AG09309 (cell line): Measurements from ENCODE around the gene ZNF580.

Experiments used
- DNase-seq: peaks from one replicate; pipeline ENCODE4 v3.0.0-alpha.2; 2010; ENCODE audit warnings: low read depth
- H3K4me3 ChIP-seq: 2 replicates; pipeline ENCODE4 v1.5.1; 2011; ENCODE audit warnings: mild to moderate bottlenecking, low read depth, low read length, moderate library complexity; ENCODE audit not compliant: control insufficient read depth
- TF ChIP-seq, protein P1 (sequence below): IDR thresholded peaks from 2 replicates; pipeline ENCODE4 v1.5.1; 2011; ENCODE audit warnings: mild to moderate bottlenecking, low read depth, low read length, inconsistent platforms; ENCODE audit not compliant: insufficient read depth, control insufficient read depth; ENCODE audit errors: missing control alignments

The ZNF580 gene

DNA sequence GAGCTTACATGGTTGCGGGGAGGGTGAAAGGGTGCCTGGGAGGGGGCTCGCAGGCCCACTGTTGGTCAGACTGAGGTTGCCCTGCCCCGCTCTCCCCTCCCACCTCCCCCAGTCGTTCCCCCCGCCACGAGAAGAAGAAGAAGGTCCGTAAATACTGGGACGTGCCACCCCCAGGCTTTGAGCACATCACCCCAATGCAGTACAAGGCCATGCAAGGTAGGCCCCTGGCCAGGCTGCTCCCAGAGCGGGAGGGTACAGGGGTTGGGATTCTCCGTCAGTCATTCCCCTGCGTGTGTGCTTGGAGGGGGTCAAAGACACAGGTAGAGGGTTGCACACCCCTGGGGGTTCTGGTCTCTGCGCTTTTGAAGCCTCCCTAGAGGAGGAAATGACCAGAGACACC is 19.6 kb downstream of the ZNF580 start:
- DNase-seq: no peak
- H3K4me3 ChIP-seq: no peak overlapping the region
- TF ChIP-seq, protein P1, sequence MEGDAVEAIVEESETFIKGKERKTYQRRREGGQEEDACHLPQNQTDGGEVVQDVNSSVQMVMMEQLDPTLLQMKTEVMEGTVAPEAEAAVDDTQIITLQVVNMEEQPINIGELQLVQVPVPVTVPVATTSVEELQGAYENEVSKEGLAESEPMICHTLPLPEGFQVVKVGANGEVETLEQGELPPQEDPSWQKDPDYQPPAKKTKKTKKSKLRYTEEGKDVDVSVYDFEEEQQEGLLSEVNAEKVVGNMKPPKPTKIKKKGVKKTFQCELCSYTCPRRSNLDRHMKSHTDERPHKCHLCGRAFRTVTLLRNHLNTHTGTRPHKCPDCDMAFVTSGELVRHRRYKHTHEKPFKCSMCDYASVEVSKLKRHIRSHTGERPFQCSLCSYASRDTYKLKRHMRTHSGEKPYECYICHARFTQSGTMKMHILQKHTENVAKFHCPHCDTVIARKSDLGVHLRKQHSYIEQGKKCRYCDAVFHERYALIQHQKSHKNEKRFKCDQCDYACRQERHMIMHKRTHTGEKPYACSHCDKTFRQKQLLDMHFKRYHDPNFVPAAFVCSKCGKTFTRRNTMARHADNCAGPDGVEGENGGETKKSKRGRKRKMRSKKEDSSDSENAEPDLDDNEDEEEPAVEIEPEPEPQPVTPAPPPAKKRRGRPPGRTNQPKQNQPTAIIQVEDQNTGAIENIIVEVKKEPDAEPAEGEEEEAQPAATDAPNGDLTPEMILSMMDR: no peak

DNA sequence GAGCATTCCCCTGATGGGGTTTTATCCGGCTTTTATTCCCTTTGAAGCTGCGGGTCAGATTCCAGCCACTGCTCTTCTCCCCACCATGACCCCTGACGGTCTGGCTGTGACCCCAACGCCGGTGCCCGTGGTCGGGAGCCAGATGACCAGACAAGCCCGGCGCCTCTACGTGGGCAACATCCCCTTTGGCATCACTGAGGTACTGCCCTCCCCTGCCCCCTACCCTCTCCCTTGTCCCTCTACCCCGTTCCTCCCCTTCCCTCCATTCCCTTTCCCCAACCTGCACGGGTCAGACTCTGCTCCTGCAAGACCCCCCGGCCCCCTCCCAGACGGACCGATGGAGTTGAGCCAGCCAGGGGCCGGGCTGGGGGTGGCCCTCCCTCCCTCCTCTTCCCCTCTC is 20.2 kb downstream of the ZNF580 start:
- no peak for DNase-seq
- no peak overlapping the region for H3K4me3 ChIP-seq
- TF ChIP-seq, protein P1: no peak

DNA sequence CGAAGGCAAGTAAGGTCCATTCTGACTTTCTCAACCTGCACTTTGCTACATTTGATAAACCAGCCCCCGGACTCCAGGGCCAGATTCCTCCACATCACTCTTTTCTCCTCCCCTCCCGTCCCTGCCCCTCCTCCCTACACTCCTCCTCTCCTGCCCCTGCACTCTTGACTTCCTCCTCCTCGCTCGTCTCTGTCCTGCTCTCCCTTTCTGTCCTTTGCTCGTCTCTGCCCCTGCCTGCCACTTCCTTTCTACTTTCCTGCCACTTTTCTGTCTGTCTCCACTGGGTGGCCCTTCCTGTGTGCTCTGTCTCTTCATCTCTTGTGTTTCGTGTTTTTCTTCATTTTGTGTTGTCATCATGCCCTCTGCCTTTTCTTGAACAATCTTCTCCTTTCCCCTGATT is 21.0 kb downstream of the ZNF580 start:
- DNase-seq: no peak
- H3K4me3 ChIP-seq: no peak overlapping the region
- TF ChIP-seq, protein P1: no peak

DNA sequence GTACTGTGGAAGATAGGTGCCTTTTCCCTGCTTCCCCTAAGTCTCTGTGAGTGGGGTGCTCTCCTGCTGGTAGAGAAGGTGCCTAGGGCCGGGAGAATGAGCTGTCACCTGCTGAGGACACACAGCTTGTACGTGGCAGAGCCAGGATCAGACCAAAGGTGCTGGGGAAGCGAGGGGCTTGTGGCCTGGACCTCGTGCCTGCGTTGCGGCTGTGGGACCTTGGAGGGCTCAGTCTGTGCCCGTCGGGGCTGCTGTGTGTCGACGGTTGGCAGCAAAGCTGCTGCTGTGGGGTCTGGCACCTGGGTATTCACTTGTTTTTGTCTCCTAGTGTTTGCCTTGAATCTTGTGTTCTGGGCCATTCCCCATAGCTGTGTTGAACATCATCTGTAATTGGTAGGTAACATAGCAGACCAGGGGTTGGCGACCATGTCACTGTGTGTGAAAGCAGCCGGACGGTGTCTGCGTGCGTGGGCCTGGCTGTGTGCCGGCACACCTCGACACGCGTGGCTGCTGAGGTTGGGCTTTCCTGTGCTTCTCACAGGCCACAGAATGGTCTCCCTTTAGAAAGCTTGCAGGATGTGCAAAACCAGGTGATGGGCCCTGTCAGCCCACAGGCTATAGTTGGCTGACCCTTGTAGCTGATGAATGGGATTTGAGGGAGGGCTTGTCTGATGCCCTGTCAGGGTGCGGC is 23.2 kb downstream of the ZNF580 start:
- TF ChIP-seq, protein P1: no peak
- DNase-seq: no peak
- no peak overlapping the region for H3K4me3 ChIP-seq

DNA sequence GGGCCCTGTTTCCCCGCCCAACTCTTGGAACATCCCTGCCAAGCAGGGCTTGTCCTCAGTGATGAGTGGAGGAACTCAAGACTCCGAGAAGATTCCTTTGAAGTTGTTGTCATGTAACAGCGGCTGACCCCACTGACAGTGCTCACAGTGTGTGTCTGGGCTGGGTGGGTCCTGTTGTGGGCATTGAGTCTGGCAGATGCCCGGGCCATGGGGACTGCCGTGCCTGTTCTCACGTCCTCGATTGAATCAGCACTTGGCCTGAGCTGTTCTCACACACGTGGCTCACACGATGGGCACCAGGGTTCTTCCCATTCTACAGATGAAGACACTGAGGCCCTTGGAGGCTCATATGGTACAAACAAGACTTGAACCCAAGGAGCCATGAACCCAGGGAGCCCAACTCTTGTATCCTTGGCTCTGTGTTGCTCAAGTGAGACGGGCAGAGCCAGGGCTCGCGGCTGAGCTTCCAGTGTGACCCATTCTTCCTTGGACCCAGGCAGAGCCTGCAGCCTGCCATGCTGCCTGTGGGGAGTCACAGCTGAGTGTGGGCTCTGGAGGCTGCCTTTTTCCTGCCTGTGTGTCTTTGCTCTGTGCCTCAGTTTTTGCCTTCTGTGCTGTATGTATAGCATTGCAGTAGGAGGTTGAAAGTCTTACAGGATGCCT is 25.7 kb downstream of the ZNF580 start:
- TF ChIP-seq, protein P1: no peak
- no peak overlapping the region for H3K4me3 ChIP-seq
- DNase-seq: no peak

DNA sequence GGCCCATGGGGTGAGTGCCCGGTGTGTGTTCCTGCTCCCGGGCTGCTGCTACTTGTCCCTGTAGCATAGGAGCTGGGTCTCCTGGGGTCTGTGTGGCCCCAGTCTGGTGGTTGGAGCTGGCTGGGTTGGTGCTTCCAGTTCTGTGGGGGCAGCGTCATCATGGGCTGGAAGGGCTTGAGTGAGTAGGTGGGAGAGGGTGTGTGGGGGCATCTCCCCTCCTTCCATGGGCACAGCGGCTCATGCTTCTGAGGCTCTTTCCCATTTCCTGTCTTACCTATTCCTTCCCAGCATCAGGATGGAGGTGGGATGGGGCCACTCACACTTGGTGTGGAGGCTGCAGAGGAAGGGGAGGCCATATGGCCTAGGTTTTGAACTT is 26.2 kb downstream of the ZNF580 start:
- no peak overlapping the region for H3K4me3 ChIP-seq
- TF ChIP-seq, protein P1: no peak
- DNase-seq: no peak
